Upper lobe of left lung (tissue), 4 donors: ENCODE data around the gene ENGASE.

Experiments used
- CTCF ChIP-seq, 6 experiments: fragments of 450-650 bp in 4 of 6; fragments of 200-600 bp in 2 of 6; sonication (generic) in 2 of 6; IDR thresholded peaks; one replicate each; pipeline ENCODE4 v1.5.1; 2016 to 2019; ENCODE audit warnings: antibody characterized with exemption in 6 of 6
- POLR2AphosphoS5 ChIP-seq, 2 donors: sonication (generic); formaldehyde crosslinking; IDR thresholded peaks; one replicate each; pipeline ENCODE4 v1.5.1; 2017; ENCODE audit warnings: antibody characterized with exemption in 2 of 2

GRCh38 chr17:79035686-79036085 lies 38.9 kb upstream of the ENGASE start:
- TF ChIP-seq CTCF (IDR thresholded peaks at IDR 0.05) (no peak), POLR2AphosphoS5 (IDR thresholded peaks at IDR 0.05) (no peak)
